NAMALWA (cell line): Measurements from ENCODE around the gene WWP2.
"Not testable (repeated sequence)": the region's sequence is repeated elsewhere in the genome, so short reads cannot be mapped to it uniquely, and the experiment has no call there.

ENCODE experiments used
- DNase-seq: peaks from one replicate; pipeline ENCODE4 v3.0.0-alpha.2; 2015; ENCODE audit warnings: low spot score

Gene WWP2

DNA sequence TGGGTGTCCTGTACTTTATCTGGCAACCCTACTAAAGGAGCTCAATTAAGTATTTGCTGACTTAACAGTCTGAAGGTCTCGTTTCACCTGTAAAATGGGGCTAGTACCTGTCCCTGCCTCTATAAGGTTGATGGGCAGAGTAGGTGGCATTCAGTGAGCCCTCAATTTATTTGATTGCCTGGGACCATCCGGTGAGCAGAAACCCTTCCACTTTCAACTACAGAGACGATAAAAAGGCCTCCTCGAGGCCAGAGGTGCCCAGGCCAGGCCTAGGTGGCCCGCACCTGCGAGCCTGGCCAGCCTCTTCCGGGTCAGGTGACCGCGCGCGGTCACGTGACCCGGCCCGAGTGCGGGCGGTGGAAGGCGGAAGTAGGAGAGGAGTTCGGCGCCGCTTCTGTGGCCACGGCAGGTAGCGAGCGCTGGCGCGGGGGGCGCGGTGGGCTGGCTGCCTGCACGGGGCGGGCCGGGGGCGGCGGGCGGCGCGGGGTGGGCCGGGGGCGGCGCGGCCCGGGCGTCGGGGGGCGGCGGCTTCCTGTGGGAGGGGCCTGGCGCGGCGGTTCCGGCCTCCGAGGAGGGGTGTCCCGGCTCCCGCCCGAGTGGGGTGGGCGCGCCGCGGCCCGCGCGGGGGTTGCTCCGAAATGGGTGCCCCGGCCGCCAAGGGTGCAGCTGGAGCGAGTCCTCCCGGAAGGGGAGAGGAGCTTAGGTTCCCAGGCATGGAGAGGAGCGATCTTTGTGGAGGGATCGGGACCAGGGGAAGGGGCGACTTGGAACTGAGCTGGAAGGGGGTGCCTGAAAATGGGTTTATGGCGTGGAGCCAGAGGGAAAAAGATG is at the start of gene WWP2:
TSS of gene WWP2 (plus strand) at position 350 of the 831 bp plus-strand sequence. CDS start 24,679 bp downstream, outside the sequence.
- DNase-seq: peak; percentile 89

DNA sequence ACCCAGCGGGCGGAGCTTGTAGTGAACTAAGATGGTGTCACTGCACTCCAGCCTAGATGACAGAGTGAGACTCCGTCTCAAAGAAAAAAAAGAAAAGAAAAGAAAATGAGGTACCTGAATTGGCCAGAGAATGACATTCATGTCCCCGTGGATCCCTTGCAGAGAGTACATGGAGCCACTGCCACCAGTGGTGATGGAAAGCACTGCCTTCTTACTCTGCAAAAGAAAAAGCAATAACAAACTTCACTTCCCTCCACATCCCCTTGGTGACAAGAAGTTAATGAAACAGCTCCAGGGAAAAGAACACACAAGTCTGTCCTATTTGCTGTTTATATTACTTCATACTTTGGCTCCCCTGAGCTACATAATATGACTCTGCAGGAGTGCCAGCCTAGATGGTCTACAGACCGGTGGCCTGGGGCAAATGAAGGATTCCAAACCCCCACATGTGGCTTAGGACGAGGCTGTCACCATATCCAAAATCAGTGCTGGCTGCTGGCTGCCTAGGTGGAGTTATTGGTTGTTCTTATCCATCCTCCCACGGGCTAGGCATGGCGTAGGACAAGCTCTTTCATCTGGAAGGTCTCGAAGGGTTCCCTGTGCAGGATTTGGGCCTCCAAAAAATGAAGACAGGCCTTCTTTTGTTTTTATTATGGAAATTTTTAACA is 49.1 kb upstream of the WWP2 start:
- no peak for DNase-seq

DNA sequence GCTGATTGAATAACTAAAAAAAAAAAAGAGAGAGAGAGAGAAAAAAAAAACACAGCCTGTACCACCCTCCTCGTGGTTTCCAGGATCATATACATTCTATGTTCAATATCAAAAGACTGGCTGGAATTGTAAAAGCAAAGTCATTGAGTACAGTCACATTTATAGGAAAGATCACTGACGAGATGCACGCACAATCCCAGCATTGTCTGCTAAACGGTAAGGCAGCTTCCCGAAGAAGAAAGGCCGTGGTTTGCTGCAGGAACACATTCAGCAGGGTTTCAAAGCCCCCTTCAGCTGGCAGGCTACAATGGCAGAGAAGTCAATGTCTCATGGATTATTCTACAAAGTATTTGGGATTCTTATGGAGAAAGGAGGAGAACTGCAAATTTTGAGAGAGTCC is 45.1 kb upstream of the WWP2 start:
- DNase-seq: no peak

DNA sequence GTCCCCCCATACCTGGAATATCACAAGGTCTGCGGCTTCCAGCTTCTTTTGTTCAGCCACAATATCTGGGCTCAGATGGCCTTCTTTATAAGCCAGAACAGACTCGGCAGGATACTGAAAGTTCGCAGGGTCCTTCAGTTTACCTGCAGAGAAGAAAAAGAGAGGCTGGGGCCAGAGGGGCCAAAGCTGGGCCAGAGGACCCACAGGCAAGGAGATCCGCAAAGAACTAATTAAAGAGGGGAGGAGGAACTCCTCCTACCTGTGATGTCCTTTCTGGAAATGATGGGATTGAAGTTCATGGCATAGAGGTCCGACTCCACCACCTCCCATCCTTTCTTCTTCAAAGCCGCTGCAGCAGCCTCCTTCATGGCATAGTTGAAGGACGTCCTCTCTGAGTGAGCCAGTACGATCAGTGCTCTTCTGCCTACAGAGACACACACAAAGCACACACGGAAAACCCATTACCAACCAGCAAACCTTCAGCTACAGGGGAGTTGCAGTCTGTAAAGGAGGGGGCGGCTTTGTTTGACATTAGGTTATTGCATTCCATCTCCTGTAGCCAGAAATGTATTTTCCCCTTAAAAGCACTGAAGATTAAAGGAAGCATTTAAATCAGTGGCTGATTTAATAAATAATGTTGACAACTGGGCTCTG is 43.9 kb upstream of the WWP2 start:
- DNase-seq: no peak

DNA sequence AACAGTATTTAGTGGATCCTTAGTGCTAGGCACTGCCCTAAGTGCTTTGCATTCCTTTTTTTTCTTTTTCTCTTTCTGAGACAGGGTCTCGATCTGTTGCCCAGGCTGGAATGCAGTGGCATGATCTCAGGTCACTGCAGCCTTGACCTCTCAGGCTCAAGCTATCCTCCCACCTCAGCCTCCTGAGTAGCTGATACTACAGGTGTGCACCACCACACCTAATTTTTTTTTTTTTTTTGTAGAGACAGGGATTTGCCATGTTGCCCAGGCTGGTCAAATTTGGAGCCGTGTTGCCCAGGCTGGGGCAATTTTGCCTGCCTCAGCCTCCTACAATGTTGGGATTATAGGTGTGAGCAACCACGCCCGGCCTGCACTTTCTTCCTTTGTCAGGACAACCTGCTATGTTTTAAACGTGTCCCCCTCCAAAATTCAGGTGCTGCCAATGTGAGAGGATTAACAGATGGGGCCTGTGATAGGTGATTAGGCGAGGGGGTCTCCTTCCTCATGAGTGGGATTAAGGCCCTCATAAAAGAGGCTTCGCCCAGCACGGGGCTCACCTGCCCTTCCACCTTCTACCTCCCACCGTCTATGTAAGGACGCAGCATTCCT is 41.2 kb upstream of the WWP2 start:
- no peak for DNase-seq

DNA sequence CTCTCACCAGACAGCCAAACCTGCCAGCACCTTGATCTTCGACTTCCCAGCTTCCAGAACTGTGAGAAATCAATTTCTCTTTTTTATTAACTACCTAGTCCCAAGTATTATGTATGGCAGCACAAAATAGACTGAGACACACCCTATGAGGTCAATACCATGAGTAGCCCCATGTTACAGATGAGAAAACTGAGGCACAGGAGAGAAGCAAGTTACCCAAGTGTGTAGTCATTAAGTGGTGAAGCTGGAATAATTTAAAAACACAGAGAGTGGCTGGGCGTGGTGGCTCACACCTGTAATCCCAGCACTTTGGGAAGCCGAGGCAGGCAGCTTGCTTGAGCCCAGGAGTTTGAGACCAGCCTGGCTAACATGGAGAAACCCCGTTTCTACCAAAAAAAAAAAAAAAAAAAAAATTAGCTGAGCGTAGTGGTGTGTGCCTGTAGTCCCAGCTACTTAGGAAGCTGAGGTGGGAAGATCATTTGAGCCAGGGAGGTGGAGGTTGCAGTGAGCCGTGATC is 40.6 kb upstream of the WWP2 start:
- no peak for DNase-seq

DNA sequence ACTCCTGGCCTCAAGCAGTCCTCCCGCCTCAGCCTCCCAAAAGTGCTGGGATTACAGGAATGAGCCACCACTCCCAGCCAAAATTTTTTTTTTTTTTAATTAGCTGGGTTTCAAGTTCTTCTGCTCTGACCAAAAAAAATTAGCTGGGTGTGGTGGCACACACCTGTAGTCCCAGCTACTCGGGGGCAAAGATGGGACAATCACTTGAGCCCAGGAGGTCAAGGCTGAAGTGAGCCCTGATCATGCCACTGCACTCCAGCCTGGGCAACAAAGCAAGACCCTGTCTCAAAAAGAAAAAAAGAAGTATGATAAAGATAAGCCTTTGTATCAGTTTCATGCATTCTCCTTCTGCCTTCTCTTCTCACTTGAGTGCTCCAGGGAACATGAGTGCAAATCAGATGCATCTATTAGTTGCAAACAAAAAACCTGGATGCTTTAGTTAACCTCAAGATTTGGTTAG is 37.7 kb upstream of the WWP2 start:
- no peak for DNase-seq

DNA sequence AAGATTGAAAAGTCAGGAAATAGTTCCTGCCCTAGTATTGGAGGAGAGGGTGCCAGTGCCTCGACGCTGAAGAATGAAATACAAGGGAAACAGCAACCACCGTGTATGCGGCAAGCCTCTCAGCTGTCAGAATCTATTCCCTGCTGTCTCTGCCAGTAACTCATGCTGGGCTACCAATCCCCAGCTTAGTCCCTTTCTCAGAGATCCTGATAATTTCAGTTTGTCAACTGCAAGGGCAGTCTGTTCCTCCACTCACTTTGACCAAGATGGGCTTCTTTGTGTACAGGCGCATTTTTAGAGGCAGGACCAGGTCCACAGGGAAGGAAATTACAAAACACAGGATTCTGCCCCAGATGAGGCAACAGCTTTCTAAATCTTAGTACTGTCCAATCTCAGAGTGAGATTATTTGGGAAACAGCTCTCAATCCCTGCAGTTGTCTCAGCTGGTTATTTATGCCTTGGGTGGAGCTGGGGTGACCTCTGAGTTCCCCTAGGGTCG is 37.1 kb upstream of the WWP2 start:
- no peak for DNase-seq

DNA sequence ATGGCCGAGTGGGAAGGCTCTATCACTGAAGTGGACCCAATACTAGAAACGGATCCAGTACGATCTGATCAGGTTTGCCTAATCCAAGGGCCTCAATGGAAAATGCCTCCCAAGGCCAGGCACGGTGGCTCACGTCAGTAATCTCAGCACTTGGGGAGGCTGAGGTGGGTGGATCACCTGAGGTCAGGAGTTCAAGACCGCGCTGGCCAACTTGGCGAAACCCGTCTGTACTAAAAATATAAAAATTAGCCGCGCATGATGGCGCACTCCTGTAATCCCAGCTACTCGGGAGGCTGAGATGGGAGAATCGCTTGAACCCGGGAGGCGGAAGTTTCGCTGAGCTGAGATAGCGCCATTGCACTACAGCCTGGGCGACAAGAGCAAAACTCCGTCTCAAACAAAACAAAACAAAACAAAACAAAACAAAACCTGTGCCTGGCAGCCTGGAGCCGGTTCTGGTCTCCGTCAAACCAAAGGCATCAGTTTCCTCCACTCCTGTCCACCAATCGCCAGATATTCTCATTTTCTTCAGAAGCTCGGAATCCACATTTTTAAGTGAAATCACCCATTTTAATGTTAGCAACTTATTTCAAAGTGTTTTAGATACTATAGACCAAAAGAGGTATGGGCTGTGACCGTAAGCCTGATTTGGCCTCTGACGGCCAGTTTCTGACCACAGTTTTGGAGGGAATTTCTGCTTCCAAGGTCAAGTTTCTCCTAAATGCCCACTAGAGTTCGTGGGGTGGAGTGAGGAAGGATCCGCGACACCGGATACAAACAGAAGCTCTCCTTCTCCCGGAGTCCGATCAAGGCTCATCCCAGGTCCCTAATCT is 36.4 kb upstream of the WWP2 start:
- no peak for DNase-seq

DNA sequence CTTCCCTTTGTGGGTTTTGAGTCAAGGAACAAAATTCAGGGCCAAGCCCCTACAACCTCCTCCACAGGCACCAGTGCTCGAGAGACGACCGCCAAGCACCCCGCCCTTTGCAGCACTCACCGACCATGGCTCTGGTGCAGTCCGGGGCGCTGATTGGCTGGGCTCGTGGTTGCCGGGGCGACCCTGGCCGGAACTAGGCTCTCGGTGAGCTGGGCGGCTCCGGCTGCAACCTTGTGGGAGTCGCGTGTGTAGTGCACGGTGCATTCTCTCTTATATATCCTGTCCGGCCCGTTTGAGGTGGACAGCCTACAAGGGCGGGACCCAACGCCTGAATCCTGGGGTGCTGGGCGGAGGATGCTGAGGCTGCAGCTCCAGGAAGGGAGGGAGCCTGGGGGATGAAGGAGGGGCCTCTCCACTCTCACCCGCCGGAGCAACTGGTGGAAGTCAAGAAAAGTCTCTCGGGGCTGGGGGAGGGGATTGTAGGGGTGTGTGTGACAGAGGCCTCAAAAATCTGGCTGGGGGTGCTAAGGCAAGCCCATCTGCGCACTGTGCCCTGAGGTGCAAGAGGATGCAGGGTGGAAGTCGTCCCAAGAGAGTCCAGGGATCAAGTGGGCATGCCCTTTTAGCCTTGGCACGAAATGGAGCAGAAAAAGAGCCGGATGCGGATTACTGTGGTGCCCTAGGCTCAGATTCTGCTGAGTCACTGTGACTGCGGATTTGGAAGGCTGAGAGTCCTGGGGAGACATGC is 35.6 kb upstream of the WWP2 start, which contains the start of gene NQO1:
TSS of gene NQO1 (minus strand) at position 248 of the 748 bp plus-strand sequence. CDS start at position 127, 121 bp downstream.
- DNase-seq: peak; percentile 92

DNA sequence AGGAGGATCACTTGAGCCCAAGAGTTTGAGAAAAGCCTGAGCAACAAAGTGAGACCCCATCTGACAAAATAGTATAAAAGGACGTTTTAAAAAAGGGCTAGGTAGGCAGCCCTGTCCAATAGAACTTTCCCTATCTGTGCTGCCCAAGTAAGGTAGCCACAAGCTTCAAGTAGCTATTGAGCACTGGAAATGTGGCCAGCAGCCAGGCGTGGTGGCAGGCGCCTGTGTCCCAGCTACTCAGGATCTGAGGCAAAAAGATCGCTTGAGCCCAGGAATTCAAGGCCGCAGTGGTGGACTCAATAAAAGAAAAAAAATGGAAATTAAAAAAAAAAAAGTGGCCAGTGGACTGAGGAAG is 34.2 kb upstream of the WWP2 start:
- no peak for DNase-seq

DNA sequence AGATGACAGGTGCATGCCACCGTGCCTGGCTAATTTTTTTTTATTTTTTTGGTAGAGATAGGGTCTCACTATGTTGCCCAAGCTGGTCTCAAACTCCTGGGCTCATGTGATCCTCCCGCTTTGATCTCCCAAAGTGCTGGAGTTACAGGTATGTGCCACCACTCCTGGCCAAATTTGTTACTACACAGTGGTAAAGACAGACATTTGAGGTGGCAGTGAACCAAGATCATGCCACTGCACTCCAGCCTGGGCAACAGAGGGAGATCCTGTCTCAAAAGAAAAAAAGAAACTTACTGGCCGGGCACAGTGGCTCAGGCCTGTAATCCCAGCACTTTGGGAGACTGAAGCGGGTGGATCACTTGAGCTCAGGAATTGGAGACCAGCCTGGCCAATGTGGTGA is 33.1 kb upstream of the WWP2 start:
- DNase-seq: not testable (repeated sequence)

DNA sequence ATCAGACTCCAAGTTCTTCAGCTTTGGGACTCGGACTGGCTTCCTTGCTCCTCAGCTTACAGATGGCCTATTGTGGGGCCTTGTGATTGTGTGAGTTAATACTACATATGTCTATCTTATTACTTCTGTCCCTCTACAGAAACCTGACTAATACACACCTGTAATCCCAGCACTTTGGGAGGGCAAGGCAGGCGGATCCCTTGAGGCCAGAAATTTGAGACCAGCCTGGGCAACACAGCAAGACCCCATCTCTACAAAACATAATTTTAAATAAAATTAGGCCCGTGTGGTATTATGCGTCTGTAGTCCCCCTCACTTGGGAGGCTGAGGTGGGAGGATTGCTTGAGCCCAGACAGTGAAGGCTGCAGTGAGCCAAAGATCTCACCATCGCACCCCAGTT is 30.9 kb upstream of the WWP2 start:
- DNase-seq: not testable (repeated sequence)

DNA sequence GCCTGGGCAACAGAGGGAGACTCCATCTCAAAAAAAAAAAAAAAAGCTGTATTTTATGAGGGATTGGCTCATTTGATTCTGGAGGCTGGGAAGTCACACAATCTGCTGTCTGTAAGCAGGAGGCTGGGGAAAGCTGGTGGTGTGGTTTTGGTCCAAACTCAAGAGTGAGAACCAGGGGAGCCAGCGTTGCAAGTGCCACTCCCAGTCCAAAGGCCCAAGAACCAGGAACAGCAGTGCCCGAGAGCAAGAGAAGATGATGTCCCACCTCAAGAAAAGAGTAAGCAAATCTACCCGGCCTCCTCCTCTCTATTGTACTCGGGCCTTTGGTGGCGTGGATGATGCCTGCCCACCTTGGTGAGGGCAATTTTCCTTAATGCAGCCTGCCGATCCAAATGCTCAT is 30.0 kb upstream of the WWP2 start:
- DNase-seq: no peak

DNA sequence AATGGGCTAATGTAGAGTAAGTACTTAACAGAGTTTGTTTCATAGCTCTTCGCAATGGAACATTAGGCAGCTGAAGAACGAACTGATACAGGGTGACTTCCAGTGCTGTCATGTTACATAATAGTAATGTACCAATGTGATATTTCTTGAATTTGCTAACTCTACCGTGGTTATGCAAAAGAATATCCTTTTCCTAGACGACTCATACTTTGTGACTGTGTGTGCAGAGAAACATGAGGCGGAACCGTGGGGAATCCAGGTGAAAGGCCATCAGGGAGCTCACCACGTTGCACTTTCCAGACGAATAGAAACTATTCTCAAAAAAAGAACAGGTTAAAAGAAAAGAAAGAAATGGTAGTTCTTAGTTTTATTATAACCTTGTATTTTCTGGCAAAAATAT is 20.6 kb upstream of the WWP2 start:
- no peak for DNase-seq

DNA sequence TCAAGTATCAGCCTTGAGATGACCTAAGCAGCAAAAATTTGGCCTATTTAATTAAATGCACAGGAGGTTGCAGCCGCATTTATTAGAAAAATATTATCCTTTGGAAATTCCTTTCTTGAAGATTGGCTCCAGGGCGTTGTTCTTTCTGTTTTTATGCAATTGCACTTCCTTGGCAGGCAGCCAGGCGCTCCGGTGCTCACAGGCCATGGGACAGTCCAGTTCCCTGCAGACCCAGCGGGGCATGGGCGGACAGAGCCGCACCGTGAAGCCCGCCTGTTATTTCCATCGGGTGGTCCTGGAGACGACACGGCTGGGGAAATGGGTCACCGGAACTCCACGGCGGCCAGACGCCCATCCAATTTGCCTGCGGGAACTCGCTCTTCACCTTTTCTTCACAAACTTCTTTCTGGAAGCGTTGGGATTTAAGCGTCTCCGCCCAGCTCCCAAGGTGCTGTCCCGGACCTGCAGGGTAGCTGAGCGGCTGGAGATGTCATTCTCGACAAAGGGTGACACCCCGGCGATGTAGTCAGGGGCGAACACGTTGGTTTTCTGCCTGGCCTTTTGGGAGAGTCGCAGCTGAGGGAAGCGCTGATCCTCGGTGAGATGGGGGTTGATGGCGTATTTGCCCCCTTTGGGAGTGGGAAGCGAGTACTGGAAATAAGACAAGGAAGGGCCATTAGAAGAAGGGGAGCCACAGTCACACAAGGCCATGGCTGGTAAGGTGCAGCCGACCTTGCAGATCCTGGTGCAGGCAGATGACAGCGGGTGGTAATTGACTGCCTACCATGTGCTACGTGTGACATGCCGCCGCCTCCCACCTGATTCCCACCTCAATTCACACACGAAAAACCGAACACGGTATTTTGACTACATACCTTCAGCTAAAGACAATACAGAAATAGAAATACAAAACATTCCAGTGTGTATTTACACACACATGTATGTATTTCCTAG is 19.9 kb upstream of the WWP2 start:
- no peak for DNase-seq

DNA sequence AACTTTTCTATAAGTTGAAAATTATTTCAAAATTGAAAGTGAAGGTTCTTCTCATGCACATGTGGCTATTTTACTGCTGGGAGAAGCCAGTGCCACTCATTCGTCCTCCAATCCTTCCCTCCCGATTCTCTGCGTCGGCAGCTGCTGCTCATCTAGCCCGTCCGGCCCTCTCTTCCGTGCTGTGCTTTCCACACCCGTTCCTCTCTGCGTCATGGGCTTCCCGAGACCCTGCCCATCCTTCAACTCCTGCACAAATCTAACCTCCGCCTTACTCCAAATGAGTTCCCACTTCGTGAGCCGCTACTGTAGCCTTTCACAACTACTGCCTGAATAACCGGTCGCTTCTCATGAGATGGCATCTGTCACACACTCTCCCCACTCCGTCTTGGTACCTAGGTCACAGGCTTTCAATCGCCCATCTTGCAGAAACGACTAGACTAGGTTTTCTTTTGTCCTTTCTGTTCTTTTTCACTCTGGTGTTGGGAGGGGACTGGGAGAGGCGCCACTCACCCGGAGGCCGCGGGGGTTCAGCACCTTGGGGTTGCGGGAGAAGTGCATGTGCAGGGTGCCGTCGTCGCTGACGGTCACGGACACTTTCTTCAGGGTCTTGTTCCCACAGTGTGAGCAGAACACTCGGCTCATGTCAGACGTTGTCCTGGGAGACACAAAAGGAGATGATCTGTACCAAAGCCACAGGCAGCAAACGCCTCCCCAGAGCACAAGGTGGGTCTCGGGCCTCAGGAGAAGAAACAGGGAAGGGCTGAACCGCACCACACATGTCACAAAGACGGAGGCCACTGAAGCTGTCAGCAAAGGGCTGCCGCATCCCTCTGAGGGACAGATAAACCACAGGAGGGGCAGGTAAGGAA is 17.5 kb upstream of the WWP2 start:
- DNase-seq: no peak

DNA sequence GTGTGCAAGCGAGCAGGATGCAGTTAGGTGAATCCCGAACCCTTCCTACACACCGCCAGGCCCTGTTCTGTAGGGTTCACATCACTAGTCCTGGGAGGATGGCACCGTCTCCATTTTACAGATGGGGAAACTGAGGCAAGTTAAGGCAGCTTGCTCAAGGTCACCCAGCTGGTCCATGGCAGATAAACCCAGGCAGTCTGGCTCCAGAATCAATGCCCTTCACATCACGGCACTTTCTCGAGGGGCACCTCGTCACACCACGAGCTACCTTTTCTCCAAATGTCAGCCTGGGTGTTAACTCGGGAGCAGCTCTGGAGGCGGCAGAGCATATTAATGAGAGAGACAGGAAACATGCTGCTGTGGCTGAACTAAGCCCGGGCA is 16.9 kb upstream of the WWP2 start:
- DNase-seq: no peak
